GM18907 (cell line): ENCODE measurements around the gene HEATR5A.
"Not testable (repeated sequence)": the region's sequence is repeated elsewhere in the genome, so short reads cannot be mapped to it uniquely, and the experiment has no call there.

Source experiments
- ATAC-seq: cut with Tn5 transposase; IDR thresholded peaks from one replicate; pipeline ENCODE4 v1.9.1; 2021; ENCODE audit warnings: mild to moderate bottlenecking, moderate library complexity; ENCODE audit not compliant: unreplicated experiment

Gene HEATR5A

DNA sequence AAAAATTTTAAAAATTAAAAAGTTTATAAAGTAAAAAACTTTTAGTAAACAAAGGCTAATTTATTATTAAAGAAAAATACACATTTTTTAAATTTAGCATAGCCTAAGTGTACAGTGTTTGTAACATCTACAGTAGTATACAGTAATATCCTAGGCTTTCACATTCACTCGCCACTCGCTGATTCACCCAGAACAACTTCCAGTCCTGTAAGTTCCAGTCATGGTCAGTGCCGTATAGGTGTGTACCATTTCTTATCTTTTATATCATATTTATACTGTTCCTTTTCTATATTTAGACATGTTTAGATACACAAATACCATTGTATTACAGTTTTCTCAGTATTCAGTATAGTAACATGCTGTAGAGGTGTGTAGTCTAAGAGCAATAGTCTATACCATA, 28.9 kb downstream of the HEATR5A start:
- no peak for ATAC-seq

DNA sequence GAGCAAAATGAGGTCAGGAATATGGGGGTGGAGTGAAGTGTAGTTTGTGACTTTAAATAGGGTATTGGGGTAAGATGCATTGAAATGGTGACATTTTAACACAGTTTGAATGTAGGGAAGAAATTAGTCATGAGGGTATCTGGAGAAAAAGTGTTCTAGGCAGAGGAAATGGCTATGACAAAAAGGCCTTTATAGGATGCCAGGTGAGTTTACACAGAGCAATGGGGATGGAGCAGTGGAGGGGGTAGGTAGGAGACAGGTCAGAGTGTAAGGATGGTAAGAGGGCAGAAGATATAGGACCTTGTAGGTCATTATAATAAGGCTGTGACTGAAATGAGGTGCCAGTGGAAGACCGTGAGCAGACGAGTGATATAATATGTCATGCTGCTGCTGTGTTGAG, 30.4 kb downstream of the HEATR5A start:
- no peak for ATAC-seq

DNA sequence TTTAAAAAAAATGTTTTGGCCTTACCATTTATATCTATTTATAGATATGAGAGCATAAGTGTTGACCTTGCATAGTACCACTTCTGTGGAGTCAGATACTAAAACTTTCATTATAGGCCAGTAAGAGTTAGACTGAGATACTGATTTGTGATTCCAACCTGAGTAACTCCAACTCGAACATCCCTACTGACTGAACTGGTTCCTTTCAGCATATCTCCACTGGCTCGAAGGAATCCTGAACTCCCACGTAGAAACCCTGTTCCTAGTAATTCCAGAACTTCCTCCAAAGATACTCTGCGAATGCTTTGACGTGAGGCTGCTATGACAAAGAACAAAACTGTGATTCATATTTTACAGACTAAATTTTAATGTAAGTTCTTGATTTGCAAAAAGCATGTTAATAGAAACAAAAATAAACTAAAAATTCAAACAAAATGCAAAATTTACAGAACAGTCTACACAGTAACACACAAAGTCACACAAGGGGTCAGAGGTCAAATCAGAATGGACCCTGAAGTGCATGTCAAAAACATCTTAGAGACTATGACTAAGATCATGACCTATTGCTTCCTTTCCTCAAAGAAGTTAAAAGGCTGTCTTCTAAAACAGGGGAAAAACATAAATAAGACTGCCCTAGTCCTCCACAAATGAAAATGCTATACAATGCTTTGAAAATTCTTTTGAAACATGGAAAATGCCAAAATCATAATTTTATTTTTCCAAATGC, 31.5 kb downstream of the HEATR5A start:
- ATAC-seq, result no peak

DNA sequence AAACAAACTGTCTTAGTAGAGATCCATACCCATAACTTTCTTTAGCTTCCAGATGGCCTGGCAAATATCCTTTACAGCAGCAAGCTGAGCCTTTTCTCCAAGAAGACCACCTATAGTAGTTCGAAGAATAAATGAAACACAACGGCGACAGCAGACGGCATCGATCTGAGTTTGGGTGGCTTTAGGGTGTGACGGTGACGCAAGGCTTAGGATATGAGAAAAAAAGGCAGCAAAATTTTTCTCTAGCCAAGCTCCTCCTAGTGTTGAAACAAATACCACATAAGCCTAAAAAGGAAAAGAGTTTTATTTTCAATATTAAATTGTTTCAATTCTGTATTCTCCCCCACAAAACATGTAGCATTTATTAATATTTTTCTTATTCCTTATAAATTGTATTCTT, 33.3 kb downstream of the HEATR5A start:
- ATAC-seq, result no peak

DNA sequence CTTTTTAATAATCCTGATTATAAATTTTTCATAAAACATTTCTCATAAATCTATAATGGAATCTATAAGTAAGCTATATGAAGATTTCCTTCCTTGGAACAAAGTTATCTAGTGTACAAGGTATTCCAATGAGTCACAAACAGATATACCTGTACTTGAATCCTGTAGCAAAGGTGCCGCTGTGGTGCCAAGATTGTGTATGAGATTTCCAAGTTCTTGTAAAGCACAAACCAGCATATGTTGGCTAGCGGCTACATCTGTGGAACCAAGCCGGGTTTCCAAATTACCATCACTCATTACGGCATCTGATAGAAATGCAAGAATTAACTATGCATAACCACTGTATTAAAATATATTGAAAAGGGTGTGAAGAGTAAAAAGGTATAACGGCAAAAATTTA, 34.1 kb downstream of the HEATR5A start:
- ATAC-seq, result no peak

DNA sequence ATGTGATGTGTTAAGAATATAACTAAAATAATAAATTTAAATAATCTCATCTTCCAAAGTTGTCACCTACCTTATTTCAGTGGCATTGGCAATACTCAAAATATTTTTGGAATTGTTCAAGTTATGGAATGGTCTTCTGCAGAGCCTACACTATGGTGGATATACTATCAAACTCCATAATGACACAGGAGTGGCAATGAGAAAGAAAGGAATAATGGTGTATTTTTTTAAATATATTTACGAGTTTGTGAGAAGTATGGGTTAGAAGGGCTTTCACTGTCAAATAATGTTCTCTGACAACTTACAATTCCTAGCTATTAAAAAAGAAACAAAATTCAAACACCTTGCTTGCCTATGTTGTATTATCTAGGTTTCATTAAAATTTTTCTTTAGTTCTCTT, 38.1 kb downstream of the HEATR5A start:
- ATAC-seq, result no peak

DNA sequence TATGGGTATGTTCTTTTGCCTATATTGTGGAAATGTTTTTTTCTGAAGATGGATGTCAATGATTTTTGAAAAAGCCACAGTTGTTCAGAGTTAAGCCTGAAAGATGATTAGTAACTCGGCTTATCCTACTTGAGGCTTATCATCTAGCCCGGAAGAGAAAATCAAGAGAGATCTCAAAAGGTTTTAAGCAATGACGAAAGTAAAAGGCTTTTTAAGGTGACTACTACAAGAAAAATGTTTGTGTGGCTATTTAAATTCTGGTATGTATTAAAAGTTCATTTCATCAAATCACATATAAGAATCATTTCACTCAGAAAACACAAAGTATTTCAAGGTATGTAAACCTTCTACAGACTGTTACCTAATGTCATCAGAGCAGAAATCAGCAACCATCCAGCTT, 40.2 kb downstream of the HEATR5A start:
- no peak for ATAC-seq

DNA sequence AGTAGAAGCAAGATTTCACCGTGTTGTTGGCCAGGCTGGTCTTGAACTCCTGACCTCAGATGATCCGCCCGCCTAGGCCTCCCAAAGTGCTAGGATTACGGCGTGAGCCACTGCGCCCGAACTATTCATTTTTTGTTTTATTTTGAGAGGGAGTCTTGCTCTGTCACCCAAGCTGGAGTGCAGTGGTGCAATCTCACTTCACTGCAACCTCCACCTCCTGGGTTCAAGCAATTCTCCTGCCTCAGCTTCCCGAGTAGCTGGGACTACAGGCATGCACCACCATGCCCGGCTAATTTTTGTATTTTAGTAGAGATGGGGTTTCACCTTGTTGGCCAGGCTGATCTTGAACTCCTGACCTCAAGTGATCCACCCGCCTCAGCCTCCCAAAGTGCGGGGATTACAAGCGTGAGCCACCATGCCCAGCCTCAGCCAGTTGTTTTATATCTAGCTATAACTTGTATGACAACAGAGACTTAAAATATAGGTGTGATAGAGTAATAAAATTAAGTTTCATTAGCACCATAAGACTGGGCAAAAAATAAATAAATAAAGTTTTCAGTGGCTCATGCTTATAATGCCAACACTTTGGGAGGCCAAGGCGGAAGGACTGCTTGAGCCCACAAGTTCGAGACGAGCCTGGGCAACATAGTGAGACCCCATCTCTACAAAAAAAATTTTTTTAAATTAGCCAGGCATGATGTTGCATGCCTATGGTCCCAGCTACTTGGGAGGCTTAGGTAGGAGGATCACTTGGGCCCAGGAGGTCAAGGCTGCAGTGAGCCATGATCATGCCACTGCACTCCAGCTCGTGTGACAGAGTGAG, 41.0 kb downstream of the HEATR5A start:
- ATAC-seq, result not testable (repeated sequence)

DNA sequence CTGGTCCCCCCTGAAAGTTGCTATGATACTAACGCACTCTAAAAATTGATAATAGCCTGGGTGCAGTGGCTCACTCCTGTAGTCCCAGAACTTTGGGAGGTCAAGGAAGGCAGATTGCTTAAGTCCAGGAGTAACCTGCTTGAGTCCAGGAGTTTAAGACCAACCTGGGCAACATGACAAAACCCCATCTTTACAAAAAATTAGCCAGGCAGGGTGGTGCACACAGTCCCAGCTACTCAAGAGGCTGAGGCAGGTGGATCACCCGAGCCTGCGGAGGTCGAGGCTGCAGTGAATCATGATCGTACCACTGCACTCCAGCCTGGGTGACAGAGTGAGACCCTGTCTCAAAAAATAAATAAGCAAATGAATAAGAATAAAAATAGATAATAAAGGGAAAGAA, 42.9 kb downstream of the HEATR5A start:
- ATAC-seq, result no peak

DNA sequence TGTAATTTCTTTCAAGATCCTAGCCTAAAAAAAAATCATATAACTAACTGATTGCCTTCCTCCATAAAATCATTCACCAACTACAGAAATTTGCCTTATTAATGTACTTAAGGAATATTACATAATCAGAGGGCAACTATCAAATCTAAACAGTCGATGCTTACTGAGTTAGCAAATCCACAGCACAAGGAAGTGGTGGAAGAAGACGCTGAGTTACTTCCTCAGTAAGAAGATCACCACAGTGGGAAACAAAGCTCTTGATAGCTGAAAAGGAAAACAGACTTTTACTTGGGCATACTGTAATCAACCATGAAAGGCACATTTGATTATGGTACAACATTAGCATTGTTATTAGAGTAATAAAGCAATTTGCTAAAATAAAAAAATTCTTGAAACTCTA, 48.7 kb downstream of the HEATR5A start:
- ATAC-seq, result no peak

DNA sequence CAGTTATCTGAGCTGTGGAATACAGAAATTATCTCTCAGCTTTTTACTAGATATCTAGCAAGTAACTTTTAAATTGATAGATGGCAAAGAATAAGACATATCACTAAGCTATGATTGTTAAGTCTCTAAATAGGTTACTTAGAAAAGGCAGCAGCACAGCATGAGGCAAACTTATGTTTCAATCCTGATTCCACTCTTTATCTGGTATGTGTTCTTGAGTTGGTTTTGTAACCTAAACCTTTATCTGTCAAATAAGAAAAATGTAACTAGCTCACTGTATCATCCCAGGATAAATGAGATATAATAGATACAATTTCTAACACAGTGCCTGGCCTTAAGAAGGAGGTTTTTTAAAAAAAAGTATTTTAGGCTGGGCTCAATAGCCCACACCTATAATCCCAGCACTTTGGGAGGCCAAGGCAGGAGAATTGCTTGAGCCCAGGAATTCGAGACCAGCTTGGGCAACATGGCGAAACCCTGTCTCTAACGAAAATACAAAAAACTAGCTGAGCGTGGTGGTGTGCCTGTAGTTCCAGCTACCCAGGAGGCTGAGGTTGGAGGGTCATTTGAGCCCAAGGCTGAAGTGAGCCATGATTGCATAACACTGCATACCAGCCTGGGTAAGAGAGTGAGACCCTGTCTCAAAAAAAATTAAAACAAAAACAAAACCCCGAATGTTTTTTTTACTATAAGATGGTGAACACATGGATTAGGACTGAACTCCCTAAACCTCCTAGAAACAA, 56.8 kb downstream of the HEATR5A start:
- no peak for ATAC-seq

DNA sequence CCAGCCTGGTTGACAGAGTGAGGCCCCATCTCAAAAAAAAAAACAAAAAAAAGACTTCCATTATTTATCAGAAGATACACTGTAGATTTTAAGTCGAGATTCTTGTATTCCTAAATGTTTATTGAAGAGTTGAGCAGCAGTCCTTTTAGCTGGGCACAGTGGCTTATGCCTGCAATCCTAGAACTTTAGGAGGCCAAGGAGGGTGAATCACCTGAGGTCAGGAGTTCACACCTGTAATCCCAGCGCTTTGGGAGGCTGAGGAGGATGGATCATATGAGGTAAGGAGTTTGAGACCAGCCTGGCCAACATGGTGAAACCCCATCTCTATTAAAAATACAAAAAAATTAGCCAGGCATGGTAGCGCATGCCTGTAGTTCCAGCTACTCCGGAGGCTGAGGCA, 57.6 kb downstream of the HEATR5A start:
- ATAC-seq, result no peak

DNA sequence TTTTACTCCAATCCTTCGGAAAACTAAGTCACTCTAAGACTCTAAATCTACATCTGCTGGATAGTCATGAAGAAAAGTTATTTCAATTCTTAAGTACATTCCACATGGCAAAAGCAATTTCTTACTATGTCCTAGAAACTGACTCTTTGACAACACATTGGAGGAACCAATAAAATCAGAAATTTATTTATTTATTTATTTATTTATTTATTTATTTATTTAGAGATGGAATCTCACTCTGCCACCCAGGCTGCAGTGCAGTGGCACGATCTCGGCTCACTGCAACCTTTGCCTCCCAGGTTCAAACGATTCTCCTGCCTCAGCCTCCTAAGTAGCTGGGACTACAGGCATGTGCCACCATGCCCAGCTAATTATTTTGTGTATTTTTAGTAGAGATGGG, 58.6 kb downstream of the HEATR5A start:
- ATAC-seq, result not testable (repeated sequence)

DNA sequence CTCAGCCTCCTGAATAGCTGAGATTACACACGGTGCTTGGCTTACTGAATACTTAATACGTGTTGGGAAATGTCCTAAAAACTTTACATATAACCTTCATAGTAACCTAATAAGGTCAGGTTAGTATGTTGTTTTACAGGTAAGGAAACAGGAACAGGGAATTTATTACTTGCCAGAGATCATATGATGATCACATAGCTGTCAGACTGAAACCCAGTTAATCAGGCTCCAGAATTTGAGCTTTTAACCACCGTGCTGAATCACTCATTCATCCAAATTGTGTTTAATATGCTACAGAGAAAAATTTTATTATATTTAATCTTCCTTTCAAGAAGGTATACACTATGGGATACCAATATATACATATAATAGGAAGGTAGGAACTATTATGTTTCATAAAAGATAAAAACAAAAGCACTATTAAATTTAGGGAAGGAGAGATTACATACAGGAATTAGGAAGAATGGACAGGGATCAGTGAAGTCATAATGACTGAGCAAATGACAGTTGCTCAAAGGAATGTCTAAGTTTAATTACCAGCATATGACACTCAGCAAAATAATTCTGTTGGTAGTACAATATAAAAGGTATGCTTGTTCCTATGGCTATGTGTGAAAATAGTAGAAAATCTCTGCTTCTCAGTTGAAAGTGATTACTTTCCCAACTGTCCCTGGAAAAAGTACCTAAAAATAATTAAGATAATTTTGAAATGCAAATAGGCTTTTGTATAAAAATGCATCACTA, 59.3 kb downstream of the HEATR5A start:
- ATAC-seq, result no peak

DNA sequence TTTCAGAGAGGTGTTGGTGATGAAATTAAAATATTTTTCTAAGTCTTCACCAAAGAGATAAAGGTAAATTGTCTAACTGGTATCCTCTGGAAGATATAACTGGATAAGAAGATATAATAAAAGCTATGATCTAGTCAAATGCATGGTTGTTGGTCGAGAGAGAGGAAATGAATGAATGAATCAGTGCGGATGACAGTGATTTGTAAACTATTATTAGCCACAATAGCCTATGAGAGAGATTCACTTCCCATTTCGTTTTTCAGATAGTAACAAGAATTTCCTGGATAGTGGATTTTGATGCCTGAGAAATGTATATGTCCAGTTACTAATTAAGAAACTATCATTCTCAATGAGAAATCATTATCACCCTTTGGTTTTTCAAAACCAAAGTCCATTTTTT, 63.1 kb downstream of the HEATR5A start:
- no peak for ATAC-seq

DNA sequence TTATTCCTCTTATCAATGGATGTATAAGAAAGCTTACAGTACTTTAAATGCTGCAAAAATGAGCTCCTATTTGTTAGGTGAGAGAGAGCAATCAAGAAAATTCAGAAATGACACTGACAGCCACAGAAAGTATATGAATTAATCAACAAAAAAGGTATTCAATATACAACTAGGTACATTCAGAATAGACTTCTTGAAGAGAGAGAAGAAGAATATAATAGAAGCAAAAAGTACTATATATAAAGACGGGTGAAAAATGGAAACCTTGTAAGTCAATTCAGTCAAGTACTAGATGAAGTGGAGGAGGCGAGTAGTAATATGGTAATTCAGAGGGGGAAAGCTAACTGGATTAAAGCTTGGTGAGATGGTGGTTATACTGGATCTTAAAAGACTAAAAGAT, 74.3 kb downstream of the HEATR5A start:
- no peak for ATAC-seq

DNA sequence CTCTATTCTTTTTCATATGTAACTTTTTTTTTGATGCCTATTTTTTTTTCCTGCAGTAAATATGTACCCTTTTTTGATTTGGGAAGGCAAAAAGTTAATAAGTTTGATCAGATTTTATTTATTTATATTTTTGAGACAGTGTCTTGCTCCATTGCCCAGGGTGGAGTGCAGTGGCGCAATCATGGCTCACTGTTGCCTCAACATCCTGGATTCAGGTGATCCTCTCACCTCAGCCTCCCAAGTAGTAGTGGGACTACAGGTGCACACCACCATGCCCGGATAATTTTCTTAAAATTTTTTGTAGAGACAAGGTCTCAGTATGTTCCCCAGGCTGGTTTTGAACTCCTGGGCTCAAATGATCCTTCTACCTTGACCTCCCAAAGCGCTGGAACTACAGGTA, 79.1 kb downstream of the HEATR5A start:
- ATAC-seq, result no peak

DNA sequence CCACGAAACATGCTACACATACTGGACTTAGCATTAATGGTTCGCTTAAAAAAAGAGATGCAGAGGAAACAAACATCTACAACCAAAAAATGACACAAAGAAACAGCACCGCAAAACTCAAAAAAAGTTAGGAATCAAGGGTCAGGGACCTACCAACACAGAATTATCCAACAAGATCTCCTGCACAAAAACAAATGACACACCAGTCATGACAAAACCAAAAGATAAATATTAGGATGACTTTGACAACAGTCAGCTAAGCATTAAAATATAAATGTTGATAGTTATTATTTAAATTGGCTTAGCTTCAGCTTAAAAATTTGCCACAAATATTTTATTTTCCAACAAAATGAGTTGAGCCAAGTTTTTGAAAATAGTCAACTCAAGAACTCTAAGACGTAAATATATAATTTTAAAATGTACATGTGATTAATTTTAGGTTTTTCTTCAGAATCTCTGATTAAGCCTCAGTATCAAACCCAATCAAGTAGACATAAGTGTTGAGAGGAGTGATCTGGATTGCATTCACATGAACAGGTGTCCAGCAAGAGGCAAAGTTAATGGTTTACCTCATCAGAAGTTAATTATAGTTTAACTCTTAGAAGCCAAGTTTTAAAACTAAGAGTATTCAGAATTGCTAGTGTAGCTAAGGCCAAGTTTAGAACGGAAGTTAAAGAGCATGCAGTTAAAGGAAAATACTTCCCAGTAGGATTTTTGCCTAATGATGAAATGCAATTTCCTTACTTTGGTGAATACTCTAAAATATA, 79.9 kb downstream of the HEATR5A start:
- ATAC-seq, result no peak

DNA sequence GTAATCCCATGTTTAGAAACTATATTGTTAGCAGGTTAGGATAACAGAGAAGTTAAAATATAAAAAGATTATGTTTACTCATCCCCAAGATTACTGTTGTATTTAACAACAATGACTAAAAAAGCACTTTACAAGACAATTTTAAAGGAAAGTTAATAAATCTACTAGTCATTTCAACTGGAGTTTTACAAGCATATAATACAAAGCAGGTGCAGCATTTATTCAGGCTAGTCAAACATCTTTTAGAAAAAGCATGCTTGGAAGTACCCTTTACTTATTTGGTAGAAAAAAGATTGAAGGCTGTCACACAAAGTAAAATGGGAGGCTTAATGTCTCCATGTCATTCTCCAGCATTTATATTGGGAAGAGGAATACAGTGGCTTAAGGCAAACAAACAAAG, 80.6 kb downstream of the HEATR5A start:
- no peak for ATAC-seq

DNA sequence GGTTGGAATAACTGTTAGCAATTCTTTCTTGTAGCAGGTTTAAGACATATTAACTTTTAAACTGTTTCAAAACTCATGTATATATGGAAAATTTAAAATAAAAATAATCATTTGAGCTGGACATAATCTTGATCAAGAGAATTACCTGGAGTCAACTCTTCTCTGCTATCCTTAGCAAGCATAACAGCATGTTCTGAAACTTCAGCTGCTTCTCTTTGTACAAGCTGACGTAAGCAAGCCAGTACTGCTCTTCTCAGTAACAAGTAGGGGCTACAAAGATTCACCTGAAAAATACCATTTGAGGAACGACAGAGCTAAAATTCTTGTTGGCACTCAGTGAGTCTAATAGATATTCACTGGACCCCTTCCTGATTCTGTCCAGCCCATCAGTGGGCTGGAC, 83.0 kb downstream of the HEATR5A start:
- ATAC-seq, result no peak
